Thymus (tissue), 11 donors: ENCODE measurements around the gene PAGR1. TPM values are rescaled to one million over a fixed set of nuclear protein-coding genes. Genes with fewer than 3 reads are reported as not detected.

ENCODE experiments used
- DNase-seq, 9 donors: peaks; one replicate each; pipeline ENCODE4 v3.0.0-alpha.2; 2013; ENCODE audit warnings: low spot score in 9 of 9, low read depth in 6 of 9, missing footprints in 1 of 9
- H3K27ac ChIP-seq, 2 donors: one replicate each; pipeline ENCODE4 v1.5.1; 2013; ENCODE audit warnings: control low read depth in 1 of 2, low read depth in 1 of 2, low read length in 1 of 2, mild to moderate bottlenecking in 1 of 2, moderate library complexity in 1 of 2
- H3K27me3 ChIP-seq, 2 donors: one replicate each; pipeline ENCODE4 v1.5.1; 2013; ENCODE audit warnings: low read length in 1 of 2; ENCODE audit not compliant: control insufficient read depth in 2 of 2, insufficient read depth in 1 of 2
- H3K36me3 ChIP-seq, 2 donors: one replicate each; pipeline ENCODE4 v1.5.1; 2013; ENCODE audit warnings: low read length in 1 of 2, mild to moderate bottlenecking in 1 of 2, moderate library complexity in 1 of 2; ENCODE audit not compliant: control insufficient read depth in 2 of 2, insufficient read depth in 2 of 2
- H3K4me1 ChIP-seq, 2 donors: one replicate each; pipeline ENCODE4 v1.5.1; 2013; ENCODE audit warnings: low read length in 2 of 2; ENCODE audit not compliant: control insufficient read depth in 2 of 2, insufficient read depth in 2 of 2
- H3K4me3 ChIP-seq, 2 donors: one replicate each; pipeline ENCODE4 v1.5.1; 2013; ENCODE audit warnings: low read length in 2 of 2, control low read depth in 1 of 2, mild to moderate bottlenecking in 1 of 2
- H3K9me3 ChIP-seq, 2 donors: one replicate each; pipeline ENCODE4 v1.5.1; 2013; ENCODE audit warnings: low read length in 1 of 2, mild to moderate bottlenecking in 1 of 2; ENCODE audit not compliant: control insufficient read depth in 2 of 2, insufficient read depth in 1 of 2
- WGBS: extraction: QIAGEN DNeasy Blood & Tissue Kit; methylation state at CpG from one replicate; pipeline ENCODE4 v1.1.7; 2013; 5-methylcytosine and 5-hydroxymethylcytosine counted together
- polyA plus RNA-seq: library from polyadenylated mRNA; stranded (reverse); fragments of 200-250 nt; gene quantifications from one replicate; pipeline ENCODE4 v1.2.3, GENCODE V29; 2013
- total RNA-seq: library from RNA; stranded (reverse); fragments of 120-200 nt; gene quantifications from one replicate; pipeline ENCODE4 v1.2.4, GENCODE V29; 2013
- donor health status: healthy.

The PAGR1 gene
- total and polyA plus RNA-seq, 2 donors, result 36.0 to 44.4 TPM

DNA sequence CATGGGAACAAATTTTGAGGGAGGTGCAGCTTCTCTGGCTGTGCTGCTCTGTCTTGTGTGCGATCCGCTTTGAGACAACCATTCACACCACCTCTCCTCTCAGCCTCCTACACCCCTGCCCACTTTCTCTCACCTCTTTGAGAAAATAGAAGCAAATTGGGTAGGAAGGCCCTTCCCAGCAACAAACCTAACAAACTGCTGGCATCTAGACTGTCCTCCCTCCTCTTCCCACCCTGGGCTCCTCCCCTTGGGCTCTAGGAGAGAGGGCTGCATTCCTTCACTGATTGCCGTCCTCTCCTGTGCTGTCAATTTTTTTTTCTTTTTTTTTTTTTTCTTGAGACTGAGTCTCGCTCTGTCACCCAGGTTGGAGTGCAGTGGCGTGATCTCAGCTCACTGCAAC lies 33.6 kb downstream of the PAGR1 start:
- WGBS, result 97% methylated on average over 5 of the region's 5 CpGs
- Histone ChIP-seq H3K9me3 (no peaks in the 10 kb centered on the region), H3K4me3 (no peak overlapping the region), H3K4me1 (peaks cover 3 to 12% of the 10 kb centered on the region in 2 donors), H3K27ac (no peak overlapping the region), H3K27me3 (no peaks in the 10 kb centered on the region), H3K36me3 (peaks cover 18 to 26% of the 10 kb centered on the region in 2 donors)
- no peak for DNase-seq

- no peaks in the 10 kb centered on the region for H3K27me3 ChIP-seq
- H3K4me1 ChIP-seq, result peaks cover 3 to 17% of the 10 kb centered on the region in 2 donors
- H3K4me3 ChIP-seq, result no peak overlapping the region
- H3K36me3 ChIP-seq, result peaks cover 12 to 13% of the 10 kb centered on the region in 2 donors
- no peaks in the 10 kb centered on the region for H3K9me3 ChIP-seq
- no peak for DNase-seq
- WGBS, result 94% methylated on average over 3 of the region's 3 CpGs
- no peak overlapping the region for H3K27ac ChIP-seq
These were observed 35.0 kb downstream of the PAGR1 start for GRCh38 chr16:29850998-29851397.

DNA sequence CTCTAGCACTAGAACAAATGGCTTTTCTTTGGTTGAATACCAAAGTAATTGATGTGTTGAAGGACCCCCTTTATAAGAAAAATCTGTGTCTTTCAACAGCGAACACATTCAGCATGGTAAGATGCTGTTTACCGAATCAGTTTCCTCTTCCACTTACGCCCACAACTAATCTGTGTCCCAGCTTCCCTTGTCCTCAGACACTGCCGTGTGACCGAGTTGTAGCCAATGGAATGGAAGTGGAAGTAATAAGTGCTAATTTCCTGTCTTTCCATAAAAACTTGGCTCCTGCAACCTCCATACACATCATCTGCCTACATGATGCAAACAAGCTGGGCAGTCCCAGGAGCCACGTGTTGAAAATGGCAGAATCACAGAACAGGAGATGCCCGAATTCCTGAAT lies 36.7 kb downstream of the PAGR1 start:
- peaks cover 2% of the 10 kb centered on the region in 2 donors for H3K36me3 ChIP-seq
- no peak for DNase-seq
- peaks cover 3 to 24% of the 10 kb centered on the region in 2 donors for H3K4me1 ChIP-seq
- no peak overlapping the region for H3K27ac ChIP-seq
- H3K4me3 ChIP-seq, result no peak overlapping the region
- H3K27me3 ChIP-seq, result no peaks in the 10 kb centered on the region
- H3K9me3 ChIP-seq, result no peaks in the 10 kb centered on the region
- WGBS, result 77% methylated on average over 7 of the region's 7 CpGs

GRCh38 chr16:29854520-29855100 lies 38.7 kb downstream of the PAGR1 start:
- Histone ChIP-seq H3K27me3 (no peaks in the 10 kb centered on the region), H3K9me3 (no peaks in the 10 kb centered on the region), H3K4me1 (peaks cover 0 to 12% of the 10 kb centered on the region in 2 donors), H3K4me3 (no peak overlapping the region), H3K36me3 (peaks cover 15% of the 10 kb centered on the region in 2 donors), H3K27ac (no peak overlapping the region)
- no peak for DNase-seq
- WGBS, result 95% methylated on average over 5 of the region's 5 CpGs

DNA sequence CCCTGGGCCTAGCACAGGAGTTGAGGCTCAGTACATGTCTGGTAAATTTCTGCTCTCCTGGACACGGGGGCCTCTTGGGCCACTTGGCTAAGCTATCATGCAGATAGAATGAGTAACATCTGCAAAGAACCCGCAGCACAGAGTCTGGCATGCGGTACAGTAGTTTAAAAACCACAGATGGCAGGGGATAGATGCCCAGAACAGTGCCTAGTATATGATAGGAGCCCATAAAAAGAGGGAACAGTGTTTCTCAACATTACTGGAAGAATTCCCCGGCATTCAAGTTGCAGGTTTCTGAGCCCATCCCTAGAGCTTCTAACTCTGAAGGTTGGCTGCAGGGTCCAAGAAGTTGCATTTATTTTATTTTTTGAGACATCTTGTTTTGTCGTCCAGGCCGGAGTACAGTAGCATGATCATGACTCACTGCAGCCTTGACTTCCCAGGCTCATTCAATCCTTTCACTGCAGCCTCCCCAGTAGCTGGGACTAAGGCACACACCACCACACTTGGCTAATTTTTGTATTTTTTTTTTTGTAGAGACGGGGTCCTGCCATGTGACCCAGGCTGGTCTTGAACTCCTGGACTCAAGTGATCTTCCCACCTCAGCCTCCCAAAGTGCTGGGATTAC lies 41.3 kb downstream of the PAGR1 start:
- H3K4me1 ChIP-seq, result peaks cover 5 to 24% of the 10 kb centered on the region in 2 donors
- no peak for DNase-seq
- peaks cover 27 to 33% of the 10 kb centered on the region in 2 donors for H3K36me3 ChIP-seq
- no peak overlapping the region for H3K27ac ChIP-seq
- no peaks in the 10 kb centered on the region for H3K27me3 ChIP-seq
- H3K9me3 ChIP-seq, result no peaks in the 10 kb centered on the region
- WGBS, result 95% methylated on average over 7 of the region's 7 CpGs
- H3K4me3 ChIP-seq, result no peak overlapping the region

DNA sequence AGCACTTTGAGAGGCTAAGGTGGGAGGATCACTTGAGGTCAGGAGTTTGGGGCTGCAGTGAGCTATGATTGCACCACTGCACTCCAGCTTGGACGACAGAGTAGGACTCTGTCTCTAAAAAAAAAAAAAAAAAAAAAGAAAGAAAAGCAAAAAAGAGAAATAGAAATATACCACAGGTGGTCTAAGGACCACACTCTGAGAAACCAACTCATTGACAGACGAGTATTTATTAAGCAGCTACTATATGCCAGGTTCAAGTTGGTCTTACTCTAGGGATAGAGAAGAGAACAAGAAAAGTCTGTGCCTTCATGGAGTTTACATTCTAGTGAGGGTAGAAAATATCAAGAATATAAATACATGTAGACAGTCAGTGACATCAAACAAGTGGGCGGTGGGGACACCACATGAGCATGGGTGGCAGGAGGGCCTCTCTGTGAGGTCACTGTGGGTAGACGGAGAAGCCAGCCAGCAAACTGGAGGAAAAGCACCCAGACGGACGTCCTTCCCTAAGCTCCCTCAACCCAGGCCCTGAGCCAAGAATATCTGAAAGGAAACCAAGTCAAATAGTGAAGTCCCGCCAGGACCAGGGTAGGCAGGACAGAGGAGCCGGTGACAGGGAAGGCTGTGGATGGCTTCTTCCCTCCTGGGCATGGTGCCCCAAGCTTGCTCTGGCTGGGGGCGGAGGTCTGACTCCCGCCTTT lies 42.3 kb downstream of the PAGR1 start:
- 95% methylated on average over 10 of the region's 10 CpGs for WGBS

DNA sequence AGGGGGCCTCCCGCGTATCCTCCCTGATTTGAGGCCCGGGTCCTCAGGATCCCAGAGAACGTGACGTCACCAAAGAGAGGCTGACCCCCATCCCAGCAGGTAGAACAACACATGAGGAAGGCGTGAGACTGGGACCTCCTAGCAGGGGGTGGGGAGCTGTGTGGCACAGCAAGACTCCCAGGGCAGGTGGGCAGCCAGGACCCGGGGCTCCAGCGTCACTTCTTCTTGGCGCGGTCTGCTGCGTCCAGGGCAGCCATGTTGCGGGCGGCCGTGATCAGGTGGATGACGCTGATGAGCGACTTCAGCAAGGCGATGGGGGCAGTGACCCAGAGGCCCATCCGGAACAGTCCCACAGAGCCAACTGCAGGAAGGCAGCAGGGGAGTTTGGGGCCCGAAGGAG lies 43.0 kb downstream of the PAGR1 start:
- no peak overlapping the region for H3K4me3 ChIP-seq
- H3K36me3 ChIP-seq, result peaks cover 27 to 33% of the 10 kb centered on the region in 2 donors
- no peaks in the 10 kb centered on the region for H3K9me3 ChIP-seq
- H3K27ac ChIP-seq, result no peak overlapping the region
- H3K4me1 ChIP-seq, result peaks cover 5 to 34% of the 10 kb centered on the region in 2 donors
- no peak for DNase-seq
- WGBS, result 97% methylated on average over 19 of the region's 19 CpGs
- no peaks in the 10 kb centered on the region for H3K27me3 ChIP-seq

More for the DNA sequence above, 42.3 kb downstream of the PAGR1 start:
- Histone ChIP-seq H3K36me3 (peaks cover 27 to 33% of the 10 kb centered on the region in 2 donors), H3K9me3 (no peaks in the 10 kb centered on the region), H3K27ac (no peak overlapping the region), H3K27me3 (no peaks in the 10 kb centered on the region), H3K4me1 (peaks cover 5 to 29% of the 10 kb centered on the region in 2 donors), H3K4me3 (no peak overlapping the region)
- DNase-seq, result no peak

- no peak for DNase-seq
- H3K27me3 ChIP-seq, result no peaks in the 10 kb centered on the region
- no peak overlapping the region for H3K27ac ChIP-seq
- H3K9me3 ChIP-seq, result no peaks in the 10 kb centered on the region
- 98% methylated on average over 9 of the region's 9 CpGs for WGBS
- peaks cover 5 to 34% of the 10 kb centered on the region in 2 donors for H3K4me1 ChIP-seq
- H3K4me3 ChIP-seq, result no peak overlapping the region
- H3K36me3 ChIP-seq, result peaks cover 27 to 33% of the 10 kb centered on the region in 2 donors
These were observed 44.3 kb downstream of the PAGR1 start for GRCh38 chr16:29860218-29860617.

- H3K36me3 ChIP-seq, result peaks cover 27 to 33% of the 10 kb centered on the region in 2 donors
- 3% methylated on average over 27 of the region's 27 CpGs for WGBS
- H3K27me3 ChIP-seq, result no peaks in the 10 kb centered on the region
- H3K4me3 ChIP-seq, result peak overlapping the region; percentile 89 to 92
- DNase-seq, result no peak
- H3K4me1 ChIP-seq, result peaks cover 5 to 22% of the 10 kb centered on the region in 2 donors
- no peaks in the 10 kb centered on the region for H3K9me3 ChIP-seq
- peak overlapping the region; percentile 94 to 99 for H3K27ac ChIP-seq
These were observed 46.5 kb downstream of the PAGR1 start for GRCh38 chr16:29862383-29862883.
